Mesendoderm (in vitro differentiated cells): ENCODE measurements around the gene SYCP1. TPM values are rescaled to one million over a fixed set of nuclear protein-coding genes. Genes with fewer than 3 reads are reported as not detected.
"Not testable (repeated sequence)": the region's sequence is repeated elsewhere in the genome, so short reads cannot be mapped to it uniquely, and the experiment has no call there.

Experiments used
- DNase-seq: peaks from one replicate; pipeline ENCODE4 v3.0.0; 2013
- H2AK5ac ChIP-seq: 2 replicates; pipeline ENCODE4 v1.6.1; 2013; ENCODE audit warnings: low read length, inconsistent platforms
- H2BK120ac ChIP-seq: 2 replicates; pipeline ENCODE4 v1.6.1; 2013; ENCODE audit warnings: low read depth, mild to moderate bottlenecking, low read length, moderate library complexity, mixed read lengths
- H2BK15ac ChIP-seq: replicated peaks from 2 replicates; pipeline ENCODE4 v1.6.1; 2013; ENCODE audit warnings: low read depth, mild to moderate bottlenecking, moderate library complexity
- H2BK5ac ChIP-seq: 2 replicates; pipeline ENCODE4 v1.6.1; 2013; ENCODE audit warnings: low read length, inconsistent platforms
- H3K18ac ChIP-seq: 2 replicates; pipeline ENCODE4 v1.6.1; 2013; ENCODE audit warnings: mild to moderate bottlenecking, low read length, mixed read lengths
- H3K23ac ChIP-seq: one replicate; pipeline ENCODE4 v1.6.1; 2013; ENCODE audit warnings: low read length
- H3K27ac ChIP-seq: 2 replicates; pipeline ENCODE4 v1.5.1; 2013; ENCODE audit warnings: low read depth, mild to moderate bottlenecking, inconsistent platforms, low read length, moderate library complexity
- H3K27me3 ChIP-seq: 2 replicates; pipeline ENCODE4 v1.6.1; 2013; ENCODE audit warnings: low read length, control low read depth, mild to moderate bottlenecking, inconsistent platforms; ENCODE audit not compliant: insufficient read depth, poor library complexity
- H3K36me3 ChIP-seq: 2 replicates; pipeline ENCODE4 v1.6.1; 2013; ENCODE audit warnings: low read length, inconsistent platforms; ENCODE audit not compliant: control insufficient read depth, insufficient read depth
- H3K4ac ChIP-seq: one replicate; pipeline ENCODE4 v1.6.1; 2013; ENCODE audit warnings: low read depth, mild to moderate bottlenecking, low read length, moderate library complexity
- H3K4me1 ChIP-seq: 2 replicates; pipeline ENCODE4 v1.6.1; 2013; ENCODE audit warnings: low read depth, low read length, inconsistent platforms; ENCODE audit not compliant: control insufficient read depth
- H3K4me2 ChIP-seq: 2 replicates; pipeline ENCODE4 v1.6.1; 2013; ENCODE audit warnings: low read length
- H3K4me3 ChIP-seq: 2 replicates; pipeline ENCODE4 v1.5.1; 2013; ENCODE audit warnings: mild to moderate bottlenecking, low read length
- H3K56ac ChIP-seq: one replicate; pipeline ENCODE4 v1.6.1; 2013; ENCODE audit warnings: low read length
- H3K79me1 ChIP-seq: 2 replicates; pipeline ENCODE4 v1.6.1; 2013; ENCODE audit warnings: low read length, inconsistent platforms
- H3K79me2 ChIP-seq: 2 replicates; pipeline ENCODE4 v1.6.1; 2013; ENCODE audit warnings: mild to moderate bottlenecking, low read length; ENCODE audit not compliant: control insufficient read depth, insufficient read depth
- H3K9ac ChIP-seq: 2 replicates; pipeline ENCODE4 v1.6.1; 2013; ENCODE audit warnings: low read length, inconsistent platforms
- H4K5ac ChIP-seq: one replicate; pipeline ENCODE4 v1.6.1; 2013; ENCODE audit warnings: low read length
- H4K8ac ChIP-seq: one replicate; pipeline ENCODE4 v1.6.1; 2013; ENCODE audit warnings: low read depth, mild to moderate bottlenecking, control low read depth, low read length, moderate library complexity
- WGBS: extraction: QIAGEN DNeasy Blood & Tissue Kit; methylation state at CpG from one replicate; pipeline ENCODE4 v1.1.7; 2013; ENCODE audit warnings: low lambda C conversion rate, missing lambda C conversion rate; ENCODE audit not compliant: insufficient coverage; ENCODE audit errors: extremely low coverage; 5-methylcytosine and 5-hydroxymethylcytosine counted together
- polyA plus RNA-seq, 2 experiments: library from polyadenylated mRNA; stranded (reverse); fragments of 200-250 nt; gene quantifications; one replicate each; pipeline ENCODE4 v1.2.3, GENCODE V29; 2013

The SYCP1 gene
- 0.21 TPM for polyA plus RNA-seq (2013, experiment 1 of 2)
- polyA plus RNA-seq (2013, experiment 2 of 2): 0.13 TPM

- Histone ChIP-seq H3K18ac (no peak within 1 kb of the TSS), H3K36me3 (no peaks in the 10 kb centered on the region), H3K4me2 (no peak within 1 kb of the TSS), H4K8ac (no peak within 1 kb of the TSS), H3K23ac (no peak within 1 kb of the TSS), H4K5ac (no peak within 1 kb of the TSS), H3K27me3 (no peaks in the 10 kb centered on the region), H2BK15ac (no peak within 1 kb of the TSS), H3K4me1 (no peaks in the 10 kb centered on the region), H2AK5ac (no peak within 1 kb of the TSS), H2BK120ac (no peak within 1 kb of the TSS), H3K9ac (no peak within 1 kb of the TSS), H3K79me1 (no peaks in the 10 kb centered on the region), H2BK5ac (no peak within 1 kb of the TSS), H3K56ac (no peak within 1 kb of the TSS), H3K4ac (no peak within 1 kb of the TSS), H3K27ac (no peak within 1 kb of the TSS), H3K4me3 (no peak within 1 kb of the TSS), H3K79me2 (no peaks in the 10 kb centered on the region)
- DNase-seq: no peak
- WGBS: no CpG with 5 or more reads among the region's 40 CpGs
Measured at GRCh38 chr1:114854693-114855320, at the start of gene SYCP1. SYCP1 (plus strand) TSS chr1:114854863; CDS start chr1:114855465, 602 bp downstream.

- H3K4me1 ChIP-seq: no peaks in the 10 kb centered on the region
- H3K23ac ChIP-seq: no peak overlapping the region
- no peak overlapping the region for H2AK5ac ChIP-seq
- H3K79me2 ChIP-seq: no peaks in the 10 kb centered on the region
- no peak overlapping the region for H3K18ac ChIP-seq
- H2BK120ac ChIP-seq: no peak overlapping the region
- no CpG with 5 or more reads among the region's 3 CpGs for WGBS
- no peak for DNase-seq
- H3K79me1 ChIP-seq: no peaks in the 10 kb centered on the region
- no peak overlapping the region for H2BK15ac ChIP-seq
- no peaks in the 10 kb centered on the region for H3K27me3 ChIP-seq
- H3K4me2 ChIP-seq: no peak overlapping the region
- no peak overlapping the region for H4K8ac ChIP-seq
- H3K4ac ChIP-seq: no peak overlapping the region
- no peak overlapping the region for H3K4me3 ChIP-seq
- H3K56ac ChIP-seq: no peak overlapping the region
- H3K36me3 ChIP-seq: no peaks in the 10 kb centered on the region
- no peak overlapping the region for H3K27ac ChIP-seq
- no peak overlapping the region for H3K9ac ChIP-seq
- H2BK5ac ChIP-seq: no peak overlapping the region
- H4K5ac ChIP-seq: no peak overlapping the region
Measured at GRCh38 chr1:114819869-114820268, 34.8 kb upstream of the SYCP1 start.

- Histone ChIP-seq H2BK120ac (no peak overlapping the region), H3K4me1 (no peaks in the 10 kb centered on the region), H3K56ac (no peak overlapping the region), H2BK15ac (no peak overlapping the region), H3K4me2 (no peak overlapping the region), H3K4me3 (no peak overlapping the region), H3K27me3 (no peaks in the 10 kb centered on the region), H4K5ac (no peak overlapping the region), H4K8ac (no peak overlapping the region), H3K18ac (no peak overlapping the region), H3K79me2 (no peaks in the 10 kb centered on the region), H3K4ac (no peak overlapping the region), H2AK5ac (no peak overlapping the region), H3K9ac (no peak overlapping the region), H3K23ac (no peak overlapping the region), H3K36me3 (no peaks in the 10 kb centered on the region), H3K79me1 (no peaks in the 10 kb centered on the region), H2BK5ac (no peak overlapping the region), H3K27ac (no peak overlapping the region)
- no peak for DNase-seq
- no CpG with 5 or more reads among the region's 2 CpGs for WGBS
Measured at GRCh38 chr1:114820392-114820791, 34.3 kb upstream of the SYCP1 start.

DNA sequence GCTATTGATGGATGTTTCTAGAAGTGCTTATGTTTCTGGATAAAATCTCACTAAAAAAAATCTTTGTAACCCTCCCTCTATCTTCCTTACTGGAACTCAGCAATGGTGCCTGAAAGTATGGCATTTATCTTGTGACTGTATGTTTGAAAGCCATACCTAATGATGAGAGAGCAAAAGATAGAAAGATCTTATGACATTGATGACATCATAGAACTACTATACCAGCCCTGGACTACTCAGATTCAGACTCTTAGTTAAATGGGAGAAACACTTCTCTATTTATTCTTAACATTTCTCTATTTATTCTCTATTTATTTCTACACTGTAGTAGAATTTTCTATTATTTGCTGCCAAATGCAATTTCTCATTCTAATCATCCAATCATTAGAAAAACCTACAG, 32.7 kb upstream of the SYCP1 start:
- Histone ChIP-seq H2BK120ac (no peak overlapping the region), H3K27ac (no peak overlapping the region), H3K4ac (no peak overlapping the region), H3K79me2 (no peaks in the 10 kb centered on the region), H3K4me2 (no peak overlapping the region), H2BK15ac (no peak overlapping the region), H4K8ac (no peak overlapping the region), H3K4me3 (no peak overlapping the region), H3K4me1 (no peaks in the 10 kb centered on the region), H2AK5ac (no peak overlapping the region), H3K18ac (no peak overlapping the region), H3K79me1 (no peaks in the 10 kb centered on the region), H3K36me3 (no peaks in the 10 kb centered on the region), H3K56ac (no peak overlapping the region), H2BK5ac (no peak overlapping the region), H3K27me3 (no peaks in the 10 kb centered on the region), H4K5ac (no peak overlapping the region), H3K23ac (no peak overlapping the region), H3K9ac (no peak overlapping the region)
- no peak for DNase-seq

DNA sequence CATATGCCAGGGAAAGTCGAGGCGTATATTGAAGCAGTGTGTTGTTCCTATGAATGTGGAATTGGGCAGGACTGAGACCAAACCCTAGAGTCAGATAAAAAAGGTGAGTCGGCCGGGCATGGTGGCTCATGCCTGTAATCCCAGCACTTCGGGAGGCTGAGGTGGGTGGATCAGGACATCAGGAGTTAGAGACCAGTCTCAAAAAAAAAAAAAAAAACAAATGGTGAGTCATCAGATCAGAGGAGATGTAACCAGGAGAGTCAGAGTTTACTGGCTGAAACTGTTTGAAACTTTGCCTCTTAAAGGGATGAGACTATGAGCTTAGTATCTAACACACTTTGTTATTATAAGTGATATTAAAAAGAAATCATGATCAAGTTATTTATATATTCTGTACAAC, 26.4 kb upstream of the SYCP1 start:
- Histone ChIP-seq H3K23ac (no peak overlapping the region), H2BK120ac (no peak overlapping the region), H3K27ac (no peak overlapping the region), H4K8ac (no peak overlapping the region), H3K27me3 (no peaks in the 10 kb centered on the region), H2BK15ac (no peak overlapping the region), H3K4me2 (no peak overlapping the region), H3K18ac (no peak overlapping the region), H4K5ac (no peak overlapping the region), H3K56ac (no peak overlapping the region), H3K79me1 (no peaks in the 10 kb centered on the region), H3K4me1 (no peaks in the 10 kb centered on the region), H3K9ac (no peak overlapping the region), H3K79me2 (no peaks in the 10 kb centered on the region), H3K4ac (no peak overlapping the region), H3K4me3 (no peak overlapping the region), H2BK5ac (no peak overlapping the region), H3K36me3 (no peaks in the 10 kb centered on the region), H2AK5ac (no peak overlapping the region)
- peak; percentile 3 for DNase-seq
- WGBS: no CpG with 5 or more reads among the region's 5 CpGs

DNA sequence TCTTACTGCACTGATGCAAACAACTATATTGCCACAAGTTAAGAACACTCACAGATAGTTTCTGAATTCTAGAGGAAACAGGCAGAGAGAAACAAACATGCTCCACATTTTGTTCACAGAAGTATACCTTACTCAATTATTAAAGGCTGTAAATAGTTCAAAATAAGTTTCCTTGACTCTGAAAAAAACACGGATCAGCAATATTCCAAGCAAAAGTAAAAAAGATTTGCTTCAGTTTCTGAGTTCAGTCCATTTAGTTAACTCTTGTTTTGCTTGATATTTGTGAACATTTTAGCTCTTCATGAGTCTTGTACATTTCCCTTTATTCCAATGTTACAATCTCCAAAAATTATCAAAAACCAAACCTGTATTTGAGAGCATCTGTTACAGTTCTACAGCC, 24.6 kb upstream of the SYCP1 start:
- not testable (repeated sequence) for DNase-seq, H3K4me2 ChIP-seq, H3K27me3 ChIP-seq, H3K9ac ChIP-seq, H3K18ac ChIP-seq, H2BK5ac ChIP-seq, H3K4me3 ChIP-seq, H3K4ac ChIP-seq, H2BK15ac ChIP-seq, H3K56ac ChIP-seq, H2BK120ac ChIP-seq, H3K79me1 ChIP-seq, H4K5ac ChIP-seq, H4K8ac ChIP-seq, H2AK5ac ChIP-seq, H3K4me1 ChIP-seq, H3K27ac ChIP-seq, H3K23ac ChIP-seq, H3K79me2 ChIP-seq, H3K36me3 ChIP-seq
- no CpG with 5 or more reads among the region's 1 CpG for WGBS
